Liver (tissue), 3 donors: ENCODE results near the gene RPS6KA1.

Experiments
- FOXA1 ChIP-seq: IDR thresholded peaks from 2 replicates; pipeline ENCODE4 v1.6.1; 2016; ENCODE audit warnings: antibody characterized with exemption
- HNF4G ChIP-seq: IDR thresholded peaks from 2 replicates; pipeline ENCODE4 v1.6.1; 2016; ENCODE audit warnings: antibody characterized with exemption
- TF ChIP-seq, protein P1 (sequence below): fragments of 150-350 bp; IDR thresholded peaks from 2 replicates; pipeline ENCODE4 v1.5.1; 2017; ENCODE audit warnings: improper control_type of control experiment, low read depth, low read length; ENCODE audit not compliant: missing input control
- donor health status: healthy.
- donor health status: healthy.

DNA sequence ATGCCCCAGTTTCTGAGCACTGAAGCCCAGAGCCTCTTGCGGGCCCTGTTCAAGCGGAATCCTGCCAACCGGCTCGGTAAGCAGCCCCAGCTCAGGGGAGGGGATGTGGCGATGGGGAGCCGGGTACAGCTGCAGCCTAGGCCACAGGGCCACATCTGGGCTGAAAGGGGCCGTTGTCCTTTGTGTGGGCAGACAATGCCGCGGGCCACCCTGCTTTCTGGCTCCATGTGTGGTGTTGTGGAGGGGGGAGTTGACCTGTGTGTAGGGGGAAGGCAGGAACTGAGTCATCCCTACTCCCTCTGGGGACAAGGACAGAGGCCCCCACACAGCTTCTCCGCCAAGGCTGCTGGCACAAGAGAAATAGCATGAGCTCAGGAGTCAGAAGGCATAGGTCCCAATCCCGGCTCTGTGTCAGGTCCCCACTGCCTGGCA is 26.0 kb downstream of the RPS6KA1 start:
- TF ChIP-seq FOXA1 (no peak), HNF4G (no peak)
- TF ChIP-seq, protein P1, sequence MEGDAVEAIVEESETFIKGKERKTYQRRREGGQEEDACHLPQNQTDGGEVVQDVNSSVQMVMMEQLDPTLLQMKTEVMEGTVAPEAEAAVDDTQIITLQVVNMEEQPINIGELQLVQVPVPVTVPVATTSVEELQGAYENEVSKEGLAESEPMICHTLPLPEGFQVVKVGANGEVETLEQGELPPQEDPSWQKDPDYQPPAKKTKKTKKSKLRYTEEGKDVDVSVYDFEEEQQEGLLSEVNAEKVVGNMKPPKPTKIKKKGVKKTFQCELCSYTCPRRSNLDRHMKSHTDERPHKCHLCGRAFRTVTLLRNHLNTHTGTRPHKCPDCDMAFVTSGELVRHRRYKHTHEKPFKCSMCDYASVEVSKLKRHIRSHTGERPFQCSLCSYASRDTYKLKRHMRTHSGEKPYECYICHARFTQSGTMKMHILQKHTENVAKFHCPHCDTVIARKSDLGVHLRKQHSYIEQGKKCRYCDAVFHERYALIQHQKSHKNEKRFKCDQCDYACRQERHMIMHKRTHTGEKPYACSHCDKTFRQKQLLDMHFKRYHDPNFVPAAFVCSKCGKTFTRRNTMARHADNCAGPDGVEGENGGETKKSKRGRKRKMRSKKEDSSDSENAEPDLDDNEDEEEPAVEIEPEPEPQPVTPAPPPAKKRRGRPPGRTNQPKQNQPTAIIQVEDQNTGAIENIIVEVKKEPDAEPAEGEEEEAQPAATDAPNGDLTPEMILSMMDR = no peak
